Right atrium auricular region (tissue), 2 donors: Measurements from ENCODE around the gene LSM14A. TPM values are rescaled to one million over a fixed set of nuclear protein-coding genes. Genes with fewer than 3 reads are reported as not detected.

Source experiments
- DNase-seq: peaks from one replicate; pipeline ENCODE4 v3.0.0-alpha.2; 2019; ENCODE audit warnings: low spot score
- H3K27ac ChIP-seq, 2 donors: fragments of 200-600 bp; sonication (generic); 1 replicate in 1 of 2; 2 replicates in 1 of 2; pipeline ENCODE4 v1.5.1; 2016 to 2019
- H3K27me3 ChIP-seq, 2 donors: fragments of 200-600 bp; sonication (generic); one replicate each; pipeline versions ENCODE4 v1.5.1 to v1.6.0; 2017 to 2019
- H3K36me3 ChIP-seq: fragments of 200-600 bp; sonication (generic); one replicate; pipeline ENCODE4 v1.5.1; 2016
- H3K4me1 ChIP-seq, 2 donors: fragments of 200-600 bp; sonication (generic); one replicate each; pipeline versions ENCODE4 v1.5.1 to v1.6.0; 2017 to 2019
- H3K4me3 ChIP-seq, 2 donors: fragments of 200-600 bp; sonication (generic); 1 replicate in 1 of 2; 2 replicates in 1 of 2; pipeline ENCODE4 v1.5.1; 2017 to 2019; ENCODE audit warnings: mild to moderate bottlenecking in 1 of 2, moderate library complexity in 1 of 2
- H3K9me3 ChIP-seq, 2 donors: fragments of 200-600 bp; sonication (generic); one replicate each; pipeline ENCODE4 v1.5.1; 2019
- CTCF ChIP-seq, 2 donors: fragments of 200-600 bp; sonication (generic); IDR thresholded peaks; one replicate each; pipeline ENCODE4 v1.5.1; 2019; ENCODE audit warnings: antibody characterized with exemption in 2 of 2
- total RNA-seq, 2 donors: library from RNA; depleted of rRNA; stranded (reverse); fragments of >200 nt; gene quantifications; one replicate each; pipeline ENCODE4 v1.1.0, GENCODE V29; 2016

The LSM14A gene
- total RNA-seq, 2 donors from 2014 or later: 60.3 to 80.2 TPM

GRCh38 chr19:34179066-34179465 is 6.8 kb downstream of the LSM14A start:
- Histone ChIP-seq H3K4me1 (peaks cover 0 to 92% of the 10 kb centered on the region in 2 donors), H3K36me3 (no peaks in the 10 kb centered on the region), H3K9me3 (no peaks in the 10 kb centered on the region), H3K4me3 (no peak overlapping the region), H3K27me3 (no peaks in the 10 kb centered on the region), H3K27ac (no peak overlapping the region)
- TF ChIP-seq CTCF (IDR thresholded peaks at IDR 0.05): no peak
- no peak for DNase-seq

DNA sequence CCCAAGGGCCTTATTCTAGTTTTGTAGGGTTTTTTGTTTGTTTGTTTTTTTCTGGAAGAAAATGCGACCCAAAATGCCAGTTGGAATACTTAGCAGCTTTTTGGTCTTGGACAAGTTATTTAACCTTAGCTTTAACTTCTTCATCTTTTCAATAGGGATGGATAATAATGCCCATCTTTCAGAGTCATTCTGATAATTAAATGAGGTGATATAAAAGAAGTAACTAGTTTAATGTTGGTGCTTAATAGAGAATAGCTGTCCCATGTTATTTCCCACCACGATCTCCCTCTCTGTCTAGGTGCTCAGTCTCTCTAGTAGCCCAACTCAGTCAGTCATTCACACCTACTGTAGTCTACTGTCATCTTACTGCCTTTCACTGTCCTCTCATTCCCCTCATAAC is 8.0 kb downstream of the LSM14A start:
- Histone ChIP-seq H3K9me3 (no peaks in the 10 kb centered on the region), H3K36me3 (no peaks in the 10 kb centered on the region), H3K27ac (no peak overlapping the region), H3K4me3 (no peak overlapping the region), H3K27me3 (no peaks in the 10 kb centered on the region), H3K4me1 (peaks cover 0 to 92% of the 10 kb centered on the region in 2 donors)
- TF ChIP-seq CTCF (IDR thresholded peaks at IDR 0.05): no peak
- DNase-seq: no peak

DNA sequence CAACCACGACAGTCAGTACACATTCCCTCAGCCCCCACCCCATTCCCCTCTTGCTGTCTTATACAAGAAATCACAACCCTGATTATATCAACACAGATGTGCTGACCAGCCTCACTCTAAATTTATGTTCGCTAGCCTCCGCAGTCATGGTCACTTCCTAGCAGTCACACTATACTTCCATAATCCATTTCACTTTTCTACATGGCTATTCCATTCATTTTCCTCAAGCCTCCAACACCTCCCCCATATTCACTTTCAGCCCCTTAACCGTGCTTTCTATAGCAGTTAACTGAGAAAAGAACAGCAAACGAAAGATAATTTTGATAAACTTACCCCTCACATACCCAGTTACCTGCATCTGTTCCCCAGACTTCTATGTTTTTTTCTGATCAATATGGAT is 8.4 kb downstream of the LSM14A start:
- Histone ChIP-seq H3K9me3 (no peaks in the 10 kb centered on the region), H3K27ac (no peak overlapping the region), H3K27me3 (no peaks in the 10 kb centered on the region), H3K4me1 (peaks cover 0 to 92% of the 10 kb centered on the region in 2 donors), H3K36me3 (no peaks in the 10 kb centered on the region), H3K4me3 (no peak overlapping the region)
- no peak for DNase-seq
- TF ChIP-seq CTCF (IDR thresholded peaks at IDR 0.05): no peak

- H3K9me3 ChIP-seq: no peaks in the 10 kb centered on the region
- no peak overlapping the region for H3K27ac ChIP-seq
- no peaks in the 10 kb centered on the region for H3K27me3 ChIP-seq
- peaks cover 0 to 92% of the 10 kb centered on the region in 2 donors for H3K4me1 ChIP-seq
- no peak overlapping the region for H3K4me3 ChIP-seq
- H3K36me3 ChIP-seq: no peaks in the 10 kb centered on the region
- DNase-seq: no peak
- TF ChIP-seq CTCF (IDR thresholded peaks at IDR 0.05): no peak
Observed at GRCh38 chr19:34181111-34181864, 9.0 kb downstream of the LSM14A start.

GRCh38 chr19:34182125-34182524 is 9.8 kb downstream of the LSM14A start:
- no peak for TF ChIP-seq CTCF (IDR thresholded peaks at IDR 0.05)
- Histone ChIP-seq H3K27ac (no peak overlapping the region), H3K27me3 (no peaks in the 10 kb centered on the region), H3K4me3 (no peak overlapping the region), H3K9me3 (no peaks in the 10 kb centered on the region), H3K4me1 (peaks cover 0 to 86% of the 10 kb centered on the region in 2 donors), H3K36me3 (no peaks in the 10 kb centered on the region)
- no peak for DNase-seq
